HepG2 (cell line): Measurements from ENCODE around the gene MTARC1. TPM values are rescaled to one million over a fixed set of nuclear protein-coding genes. Genes with fewer than 3 reads are reported as not detected.

Source experiments
- ATAC-seq: fragments of 200-7000 bp; cut with Tn5 transposase; 3 replicates; pipeline ENCODE4 v1.9.1; 2020; ENCODE audit warnings: mild to moderate bottlenecking, moderate library complexity
- BruUV-seq: library from RNA; stranded (reverse); fragments of 400-500 nt; replicated peaks from 2 replicates; lab custom pipeline; 2021; lab: Mats Ljungman, UMichigan
- CTCF ChIA-PET: fragments of 300-600 bp; formaldehyde crosslinking; extraction: SDS; loops from one replicate; lab custom pipeline; 2021; ENCODE audit warnings: low total read pairs, inconsistent platforms, low intra/inter-chr PET ratio; lab: Yijun Ruan, JAX
- POLR2A ChIA-PET: fragments of 350-600 bp; sonication (Branson Sonifier 250); formaldehyde crosslinking; loops from one replicate; lab custom pipeline; 2020; ENCODE audit warnings: antibody characterized with exemption, inconsistent platforms; lab: Yijun Ruan, JAX
- DNase-seq: peaks from one replicate; pipeline ENCODE4 v3.0.0-alpha.2; 2015; ENCODE audit warnings: low spot score
- FAIRE-seq: peaks from 3 replicates; lab custom pipeline; 2011; peaks lifted over from hg19 to GRCh38; lab: Jason Lieb, UNC
- H2AFZ ChIP-seq: one replicate; pipeline ENCODE4 v1.6.1; 2011; ENCODE audit warnings: low read length, inconsistent platforms
- H3K27ac ChIP-seq: fragments of 300-600 bp; 3 replicates; pipeline ENCODE4 v1.8.0; 2011; ENCODE audit warnings: mixed run types, mild to moderate bottlenecking, mixed read lengths, low read length, inconsistent platforms; ENCODE audit not compliant: insufficient read depth; ENCODE audit errors: extremely low read length
- H3K27me3 ChIP-seq, 2 experiments: fragments of 200-600 bp in 1 of 2; 2 replicates in 1 of 2; 3 replicates in 1 of 2; pipeline versions ENCODE4 v1.6.0 to v1.8.0; 2011; ENCODE audit warnings: low read length in 2 of 2, mild to moderate bottlenecking in 2 of 2, moderate library complexity in 2 of 2, inconsistent platforms in 1 of 2; ENCODE audit not compliant: insufficient read depth in 2 of 2, control insufficient read depth in 1 of 2
- H3K36me3 ChIP-seq, 2 experiments: fragments of 200-600 bp in 1 of 2; replicated peaks in 1 of 2; 2 replicates in 1 of 2; 3 replicates in 1 of 2; pipeline versions ENCODE4 v1.5.1 to v1.8.0; 2011; ENCODE audit warnings: low read length in 2 of 2, inconsistent platforms in 1 of 2; ENCODE audit not compliant: insufficient read depth in 2 of 2, control insufficient read depth in 1 of 2
- H3K4me1 ChIP-seq: 2 replicates; pipeline ENCODE4 v1.5.1; 2012; ENCODE audit warnings: low read length, inconsistent platforms; ENCODE audit not compliant: insufficient read depth
- H3K4me2 ChIP-seq: 2 replicates; pipeline ENCODE4 v1.6.0; 2011; ENCODE audit warnings: low read depth, low read length, inconsistent platforms
- H3K4me3 ChIP-seq, 3 experiments: fragments of 200-600 bp in 1 of 3; sonication (generic), shearing (Covaris generic) in 1 of 3; replicated peaks in 1 of 3; 2 replicates each; pipeline ENCODE4 v1.5.1; 2011 to 2016; ENCODE audit warnings: low read length in 3 of 3, inconsistent platforms in 2 of 3, low read depth in 2 of 3, mild to moderate bottlenecking in 2 of 3, control low read depth in 1 of 3, mixed read lengths in 1 of 3; ENCODE audit not compliant: insufficient read depth in 1 of 3
- H3K79me2 ChIP-seq: one replicate; pipeline ENCODE4 v1.6.1; 2011; ENCODE audit warnings: low read length, inconsistent platforms; ENCODE audit not compliant: insufficient read depth
- H3K9ac ChIP-seq: 2 replicates; pipeline ENCODE4 v1.6.0; 2011; ENCODE audit warnings: mild to moderate bottlenecking, low read depth, low read length, inconsistent platforms; ENCODE audit not compliant: insufficient read depth
- H3K9me3 ChIP-seq: 2 replicates; pipeline ENCODE4 v1.5.1; 2012; ENCODE audit warnings: mild to moderate bottlenecking, low read length
- H4K20me1 ChIP-seq: 2 replicates; pipeline ENCODE4 v1.6.0; 2011; ENCODE audit warnings: inconsistent platforms, mild to moderate bottlenecking, low read length, moderate library complexity; ENCODE audit not compliant: insufficient read depth
- ATF4 ChIP-seq, 2 experiments: fragments of 450-650 bp in 1 of 2; sonication (generic) in 1 of 2; formaldehyde crosslinking; IDR thresholded peaks; 2 replicates each; pipeline versions ENCODE4 v1.5.0 to v1.8.0; 2020 to 2022; ENCODE audit warnings: mild to moderate bottlenecking in 1 of 2, missing genetic modification reagents in 1 of 2
- GABPA ChIP-seq, 2 experiments: IDR thresholded peaks; 2 replicates each; pipeline ENCODE4 v1.6.1; 2011 to 2016; ENCODE audit warnings: low read depth in 2 of 2, low read length in 1 of 2, missing biosample characterization in 1 of 2, missing genetic modification characterization in 1 of 2
- HNF4G ChIP-seq, 2 experiments: sonication (generic) in 1 of 2; formaldehyde crosslinking in 1 of 2; IDR thresholded peaks; 2 replicates each; pipeline versions ENCODE4 v1.4.0 to v1.6.1; 2011 to 2020; ENCODE audit warnings: borderline replicate concordance in 2 of 2, low read depth in 2 of 2, mild to moderate bottlenecking in 2 of 2, low read length in 1 of 2, missing genetic modification reagents in 1 of 2, moderate library complexity in 1 of 2
- ISX ChIP-seq: sonication (generic); formaldehyde crosslinking; conservative IDR thresholded peaks from 2 replicates; pipeline ENCODE4 v1.5.0; 2020; ENCODE audit warnings: missing genetic modification reagents
- MEIS1 ChIP-seq: sonication (generic); formaldehyde crosslinking; IDR thresholded peaks from 2 replicates; pipeline ENCODE4 v1.9.0; 2021; ENCODE audit warnings: mild to moderate bottlenecking, missing genetic modification reagents, moderate library complexity, borderline replicate concordance
- PPARG ChIP-seq: conservative IDR thresholded peaks from 2 replicates; pipeline ENCODE4 v1.6.1; 2016; ENCODE audit warnings: missing biosample characterization, missing genetic modification reagents
- RAD21 ChIP-seq: fragments of 450-650 bp; formaldehyde crosslinking; IDR thresholded peaks from 2 replicates; pipeline ENCODE4 v1.5.0; 2020; ENCODE audit warnings: mild to moderate bottlenecking
- SIX4 ChIP-seq: sonication (generic); formaldehyde crosslinking; IDR thresholded peaks from 2 replicates; pipeline ENCODE4 v1.4.0; 2020; ENCODE audit warnings: missing genetic modification reagents
- SMC3 ChIP-seq: IDR thresholded peaks from 2 replicates; pipeline ENCODE4 v1.6.1; 2011; ENCODE audit warnings: low read length, improper control_type of control experiment
- SMYD3 ChIP-seq: sonication (generic); formaldehyde crosslinking; IDR thresholded peaks from 2 replicates; pipeline ENCODE4 v1.8.1; 2023; ENCODE audit warnings: mild to moderate bottlenecking, missing genetic modification reagents
- ZNF101 ChIP-seq: sonication (generic); formaldehyde crosslinking; IDR thresholded peaks from 2 replicates; pipeline ENCODE4 v1.4.0; 2020; ENCODE audit warnings: mild to moderate bottlenecking, low read depth, missing genetic modification reagents, borderline replicate concordance
- ZNF326 ChIP-seq: sonication (generic); formaldehyde crosslinking; IDR thresholded peaks from 2 replicates; pipeline ENCODE4 v1.4.0; 2020; ENCODE audit warnings: missing genetic modification reagents, borderline replicate concordance
- WGBS: methylation state at CpG from one replicate; pipeline ENCODE4 v1.1.6; 2017; ENCODE audit warnings: low lambda C conversion rate; 5-methylcytosine and 5-hydroxymethylcytosine counted together
- in situ Hi-C: cut with HindIII; loops from 2 replicates; pipeline ENCODE4 v1.10.0; 2017; ENCODE audit warnings: low pct_unique_long_range_greater_than_20kb; ENCODE audit not compliant: extremely low pct_ligation_motif_present
- intact Hi-C: fragments of 100-400 bp; cut with micrococcal nuclease; formaldehyde crosslinking; loops from one replicate; pipeline ENCODE4 v1.10.0; 2022; ENCODE audit not compliant: unreplicated experiment
- polyA plus RNA-seq, 8 experiments: library from polyadenylated mRNA; depleted of rRNA in 3 of 8; stranded (reverse) in 7 of 8; unstranded in 1 of 8; fragments of >200 nt; fragmentation: Illumina TruSeq in 4 of 8; extraction: Trizol in 4 of 8; gene quantifications; 2 replicates each; pipeline versions ENCODE4 v1.2.1 to v1.2.3, GENCODE V29; 2011 to 2016; ENCODE audit warnings: low read depth in 4 of 8, missing spikeins in 1 of 8, mixed read lengths in 1 of 8; ENCODE audit not compliant: insufficient read depth in 1 of 8
- total RNA-seq, 5 experiments: library from RNA; depleted of rRNA; stranded (reverse); fragments of >200 nt; fragmentation: Illumina TruSeq; extraction: Trizol; gene quantifications; 2 replicates each; pipeline ENCODE4 v1.2.3, GENCODE V29; 2016; ENCODE audit warnings: low read depth in 1 of 5

MTARC1 gene
- total and polyA plus RNA-seq, 2 of the 13 experiments (the other 11 are each of a cell fraction or from before 2014, with no cell fraction given), result 19.4 to 106 TPM

GRCh38 chr1:220791956-220792355, 5.2 kb downstream of the MTARC1 start:
- 98% methylated on average over 5 of the region's 5 CpGs for WGBS
- no peak overlapping the region for H3K4me3 ChIP-seq
- TF ChIP-seq SMYD3 (CRISPR knock-in tag), result no peak
- no peak for TF ChIP-seq ZNF326 (CRISPR knock-in tag)
- no peak for TF ChIP-seq PPARG (CRISPR knock-in tag)
- no peak for TF ChIP-seq GABPA (IDR thresholded peaks at IDR 0.05; ENCODE audit: low read depth, low read length)
- no peak for TF ChIP-seq GABPA (CRISPR knock-in tag; IDR thresholded peaks at IDR 0.05; ENCODE audit: low read depth)
- no peak for TF ChIP-seq ATF4 (CRISPR knock-in tag; IDR thresholded peaks at IDR 0.05)
- no peak for TF ChIP-seq HNF4G (IDR thresholded peaks at IDR 0.05; ENCODE audit: borderline replicate concordance, low read depth, low read length)
- TF ChIP-seq HNF4G (CRISPR knock-in tag; IDR thresholded peaks at IDR 0.05; ENCODE audit: borderline replicate concordance, low read depth), result no peak
- no peak for TF ChIP-seq SIX4 (CRISPR knock-in tag)
- TF ChIP-seq SMC3, result no peak
- no peak for TF ChIP-seq ISX (CRISPR knock-in tag)
- TF ChIP-seq RAD21, result no peak
- TF ChIP-seq MEIS1 (CRISPR knock-in tag), result no peak
- TF ChIP-seq ZNF101 (CRISPR knock-in tag), result no peak
- BruUV-seq, result no TSS peak
- no peak overlapping the region for H3K4me2 ChIP-seq
- H4K20me1 ChIP-seq, result no peaks in the 10 kb centered on the region; the same call in 1 of the 2 replicates
- POLR2A ChIA-PET, result no interaction called here
- in situ Hi-C loops (loop anchor here (25.0 kb wide), 1 partner anchor 255 kb away; the partner anchor contains the start of gene MARK1), intact Hi-C loops (no loop called here)
- FAIRE-seq, result no peak
- H3K9ac ChIP-seq, result no peak overlapping the region
- H3K4me1 ChIP-seq, result peaks cover 26% of the 10 kb centered on the region
- no peak for ATAC-seq
- no peak overlapping the region for H3K27ac ChIP-seq
- peaks cover 2 to 15% of the 10 kb centered on the region in 2 experiments; a peak in 2 of 5 replicates for H3K36me3 ChIP-seq
- H3K9me3 ChIP-seq, result no peaks in the 10 kb centered on the region
- H3K79me2 ChIP-seq, result peaks cover 23% of the 10 kb centered on the region
- no peaks in the 10 kb centered on the region for H3K27me3 ChIP-seq
- no peak for DNase-seq
- CTCF ChIA-PET, result no interaction called here
- no peak overlapping the region for H2AFZ ChIP-seq
